Prostate gland (tissue), 2 donors: ENCODE results near the gene KLHL6. TPM values are rescaled to one million over a fixed set of nuclear protein-coding genes. Genes with fewer than 3 reads are reported as not detected.

Source experiments
- DNase-seq: peaks from one replicate; pipeline ENCODE4 v3.0.0-alpha.2; 2019; ENCODE audit warnings: low spot score
- H3K27ac ChIP-seq, 2 donors: fragments of 200-600 bp; sonication (generic); 2 replicates each; pipeline ENCODE4 v1.5.1; 2017 to 2019
- H3K27me3 ChIP-seq: fragments of 200-600 bp; sonication (generic); replicated peaks from 2 replicates; pipeline ENCODE4 v1.5.1; 2019; ENCODE audit not compliant: insufficient read depth
- H3K36me3 ChIP-seq, 2 donors: fragments of 200-600 bp; sonication (generic); 1 replicate in 1 of 2; 2 replicates in 1 of 2; pipeline versions ENCODE4 v1.5.1 to v1.8.1; 2017 to 2019
- H3K4me1 ChIP-seq: fragments of 200-600 bp; sonication (generic); replicated peaks from 2 replicates; pipeline ENCODE4 v1.5.1; 2019
- H3K4me3 ChIP-seq, 2 donors: fragments of 200-600 bp; sonication (generic); 2 replicates each; pipeline ENCODE4 v1.5.1; 2017 to 2019
- H3K9me3 ChIP-seq: fragments of 200-600 bp; sonication (generic); 2 replicates; pipeline ENCODE4 v1.5.1; 2017
- POLR2A ChIP-seq: fragments of 450-650 bp; IDR thresholded peaks from one replicate; pipeline ENCODE4 v1.6.1; 2016; ENCODE audit warnings: antibody characterized with exemption, mild to moderate bottlenecking
- POLR2AphosphoS5 ChIP-seq: sonication (generic); formaldehyde crosslinking; IDR thresholded peaks from one replicate; pipeline ENCODE4 v1.6.1; 2017; ENCODE audit warnings: antibody characterized with exemption
- WGBS: methylation state at CpG from one replicate; pipeline ENCODE4 v1.1.5; 2018; 5-methylcytosine and 5-hydroxymethylcytosine counted together
- intact Hi-C: fragments of 100-400 bp; cut with DNase I; formaldehyde crosslinking; loops from one replicate; pipeline ENCODE4 v1.14.2; 2022
- total RNA-seq, 2 donors: library from RNA; depleted of rRNA; stranded (reverse); fragments of >200 nt; gene quantifications; one replicate each; pipeline ENCODE4 v1.1.0, GENCODE V29; 2016
- TF ChIP-seq, protein P1 (sequence below), 4 experiments: fragments of 200-600 bp in 2 of 4; fragments of 450-650 bp in 2 of 4; sonication (generic) in 2 of 4; IDR thresholded peaks; 1 replicate in 3 of 4; 2 replicates in 1 of 4; pipeline ENCODE4 v1.5.1; 2016 to 2019; ENCODE audit warnings: antibody characterized with exemption in 4 of 4, mild to moderate bottlenecking in 2 of 4, moderate library complexity in 2 of 4

KLHL6 gene
- total RNA-seq, 2 donors from 2014 or later = 1.0 to 1.2 TPM

DNA sequence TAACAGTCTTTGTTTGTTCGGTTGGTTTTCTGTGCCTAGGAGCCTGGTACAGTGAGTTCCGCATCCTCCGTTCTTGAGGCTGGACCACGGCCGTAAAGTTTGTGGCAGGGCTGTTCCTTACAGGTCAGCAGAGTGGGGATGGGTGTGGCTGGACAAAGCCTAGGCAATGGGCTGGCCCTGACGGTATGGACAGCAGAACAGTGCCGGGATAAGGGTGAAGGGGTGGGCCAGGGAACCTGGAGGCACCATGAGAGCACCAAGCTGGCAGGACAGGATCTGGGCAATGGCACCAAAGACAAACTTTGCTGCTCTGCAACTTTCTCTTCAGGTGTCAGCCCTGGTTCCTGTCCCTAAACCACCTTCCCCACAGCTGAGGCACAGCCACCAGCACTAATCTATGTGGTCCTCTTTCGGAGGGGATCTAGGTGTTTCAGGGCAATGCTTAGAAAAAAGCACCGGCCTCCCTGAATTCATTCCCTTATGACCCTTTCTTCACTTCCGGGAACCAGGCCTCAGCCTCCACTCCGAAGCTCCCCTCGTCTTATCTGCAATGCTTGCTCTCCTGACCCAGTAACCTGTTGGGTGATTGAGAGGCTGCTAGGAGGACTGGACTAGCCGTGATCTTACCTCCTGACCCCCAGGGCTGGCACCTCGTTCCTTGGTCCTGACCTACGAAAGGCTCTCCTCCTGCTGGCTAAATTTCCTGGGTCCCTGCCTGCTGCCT, 54.4 kb downstream of the KLHL6 start:
- Histone ChIP-seq H3K27me3 (no peaks in the 10 kb centered on the region), H3K36me3 (no peaks in the 10 kb centered on the region), H3K9me3 (no peaks in the 10 kb centered on the region), H3K4me1 (no peaks in the 10 kb centered on the region), H3K27ac (no peak overlapping the region), H3K4me3 (no peak overlapping the region)
- intact Hi-C loops = no loop called here
- WGBS = 88% methylated on average over 15 of the region's 15 CpGs
- no peak for DNase-seq
- TF ChIP-seq POLR2A = no peak
- TF ChIP-seq, protein P1, sequence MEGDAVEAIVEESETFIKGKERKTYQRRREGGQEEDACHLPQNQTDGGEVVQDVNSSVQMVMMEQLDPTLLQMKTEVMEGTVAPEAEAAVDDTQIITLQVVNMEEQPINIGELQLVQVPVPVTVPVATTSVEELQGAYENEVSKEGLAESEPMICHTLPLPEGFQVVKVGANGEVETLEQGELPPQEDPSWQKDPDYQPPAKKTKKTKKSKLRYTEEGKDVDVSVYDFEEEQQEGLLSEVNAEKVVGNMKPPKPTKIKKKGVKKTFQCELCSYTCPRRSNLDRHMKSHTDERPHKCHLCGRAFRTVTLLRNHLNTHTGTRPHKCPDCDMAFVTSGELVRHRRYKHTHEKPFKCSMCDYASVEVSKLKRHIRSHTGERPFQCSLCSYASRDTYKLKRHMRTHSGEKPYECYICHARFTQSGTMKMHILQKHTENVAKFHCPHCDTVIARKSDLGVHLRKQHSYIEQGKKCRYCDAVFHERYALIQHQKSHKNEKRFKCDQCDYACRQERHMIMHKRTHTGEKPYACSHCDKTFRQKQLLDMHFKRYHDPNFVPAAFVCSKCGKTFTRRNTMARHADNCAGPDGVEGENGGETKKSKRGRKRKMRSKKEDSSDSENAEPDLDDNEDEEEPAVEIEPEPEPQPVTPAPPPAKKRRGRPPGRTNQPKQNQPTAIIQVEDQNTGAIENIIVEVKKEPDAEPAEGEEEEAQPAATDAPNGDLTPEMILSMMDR (IDR thresholded peaks at IDR 0.05) = no peak
- TF ChIP-seq POLR2AphosphoS5 = no peak

- Histone ChIP-seq H3K36me3 (no peaks in the 10 kb centered on the region), H3K27ac (no peak overlapping the region), H3K27me3 (no peaks in the 10 kb centered on the region), H3K4me1 (no peaks in the 10 kb centered on the region), H3K4me3 (no peak overlapping the region), H3K9me3 (no peaks in the 10 kb centered on the region)
- TF ChIP-seq POLR2AphosphoS5 (no peak), POLR2A (no peak)
- TF ChIP-seq, protein P1 (IDR thresholded peaks at IDR 0.05) = no peak
- no peak for DNase-seq
- WGBS = 73% methylated on average over 4 of the region's 4 CpGs
- intact Hi-C loops = no loop called here
These were observed 55.2 kb downstream of the KLHL6 start for GRCh38 chr3:183500319-183500718.

DNA sequence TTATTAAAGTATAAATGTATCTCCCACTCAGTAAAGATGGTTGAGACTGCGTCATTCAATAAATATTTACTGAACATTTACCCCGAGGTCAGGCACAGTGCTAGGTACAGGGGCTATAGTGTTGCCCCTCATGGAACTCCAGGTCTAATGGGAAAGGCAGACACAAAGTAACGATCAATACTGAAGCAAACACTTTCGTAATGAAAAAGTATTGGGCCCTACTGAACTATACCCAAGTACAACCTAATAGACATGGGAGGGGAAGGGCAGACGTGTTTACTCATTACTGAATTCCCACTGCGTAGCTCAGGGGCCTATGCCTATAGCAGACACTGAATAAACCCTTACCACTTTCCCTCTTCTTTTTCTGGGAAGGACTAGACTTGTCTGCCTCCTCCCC, 56.9 kb downstream of the KLHL6 start:
- no peak for DNase-seq
- Histone ChIP-seq H3K36me3 (no peaks in the 10 kb centered on the region), H3K27me3 (no peaks in the 10 kb centered on the region), H3K27ac (no peak overlapping the region), H3K9me3 (no peaks in the 10 kb centered on the region), H3K4me3 (no peak overlapping the region), H3K4me1 (no peaks in the 10 kb centered on the region)
- 84% methylated on average over 6 of the region's 6 CpGs for WGBS
- intact Hi-C loops = no loop called here
- TF ChIP-seq, protein P1 (IDR thresholded peaks at IDR 0.05) = no peak
- TF ChIP-seq POLR2A (no peak), POLR2AphosphoS5 (no peak)

DNA sequence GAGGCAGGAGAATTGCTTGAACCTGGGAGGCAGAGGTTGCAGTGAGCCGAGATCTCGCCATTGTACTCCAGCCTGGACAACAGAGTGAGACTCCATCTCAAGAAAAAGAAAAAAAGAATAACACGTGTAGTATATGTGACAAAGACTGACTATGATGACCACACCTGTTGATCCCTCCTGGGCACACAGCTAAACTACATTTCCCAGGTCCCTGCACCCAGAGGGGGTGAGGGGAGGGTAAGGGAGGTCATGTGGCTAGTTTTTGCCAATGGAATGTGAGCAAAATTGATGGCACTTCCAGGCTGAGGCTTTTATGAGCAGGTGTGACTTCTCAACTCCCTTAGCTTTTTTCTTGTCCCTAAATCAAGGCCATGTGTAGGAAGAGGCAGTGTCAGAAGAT, 58.2 kb downstream of the KLHL6 start:
- intact Hi-C loops = no loop called here
- Histone ChIP-seq H3K27me3 (no peaks in the 10 kb centered on the region), H3K4me3 (no peak overlapping the region), H3K36me3 (no peaks in the 10 kb centered on the region), H3K27ac (no peak overlapping the region), H3K4me1 (no peaks in the 10 kb centered on the region), H3K9me3 (no peaks in the 10 kb centered on the region)
- 95% methylated on average over 3 of the region's 3 CpGs for WGBS
- TF ChIP-seq POLR2AphosphoS5 (no peak), POLR2A (no peak)
- TF ChIP-seq, protein P1 (IDR thresholded peaks at IDR 0.05) = no peak
- no peak for DNase-seq

DNA sequence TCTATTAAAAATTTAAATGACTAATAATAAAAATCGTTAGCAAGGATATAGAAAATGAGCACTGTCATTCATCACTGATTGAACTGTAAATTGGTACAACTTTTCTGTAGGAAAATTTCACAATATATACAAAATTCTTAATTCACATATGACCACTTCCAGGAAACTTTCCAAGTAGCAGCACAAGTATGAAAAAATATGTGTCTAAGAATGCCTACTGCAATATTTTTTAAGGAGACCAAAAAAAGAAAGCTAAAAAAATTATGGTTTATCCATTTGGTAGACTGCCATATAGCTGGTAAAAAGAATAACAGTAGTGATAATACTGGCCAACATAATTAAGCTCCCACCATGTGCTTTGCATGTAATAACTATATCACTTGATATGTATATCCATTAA, 59.2 kb downstream of the KLHL6 start:
- no peak for DNase-seq
- no peaks in the 10 kb centered on the region for H3K36me3 ChIP-seq
- no peak overlapping the region for H3K27ac ChIP-seq
- intact Hi-C loops = no loop called here
- H3K27me3 ChIP-seq = no peaks in the 10 kb centered on the region
- 77% methylated on average over 1 of the region's 1 CpG for WGBS
- H3K4me1 ChIP-seq = no peaks in the 10 kb centered on the region
- no peaks in the 10 kb centered on the region for H3K9me3 ChIP-seq
- no peak overlapping the region for H3K4me3 ChIP-seq
- TF ChIP-seq POLR2AphosphoS5 (no peak), POLR2A (no peak)
- TF ChIP-seq, protein P1 (IDR thresholded peaks at IDR 0.05) = no peak
